Calu3 (cell line): ENCODE measurements around the gene QPRT. TPM values are rescaled to one million over a fixed set of nuclear protein-coding genes. Genes with fewer than 3 reads are reported as not detected.

Experiments
- BruUV-seq: library from RNA; stranded (reverse); fragments of 400-500 nt; replicated peaks from 2 replicates; lab custom pipeline; 2021; lab: Mats Ljungman, UMichigan
- CTCF ChIA-PET: fragments of 300-600 bp; sonication (Branson Sonifier 250); formaldehyde crosslinking; loops from one replicate; lab custom pipeline; 2022; ENCODE audit warnings: antibody characterized with exemption; lab: Charles Lee
- DNase-seq: peaks from one replicate; pipeline ENCODE4 v3.0.0; 2022
- H3K27ac Mint-ChIP-seq: one replicate; pipeline ENCODE4 v1.8.0; 2022; ENCODE audit warnings: mixed read lengths; ENCODE audit not compliant: unreplicated experiment
- H3K27me3 Mint-ChIP-seq: one replicate; pipeline ENCODE4 v1.8.0; 2022; ENCODE audit warnings: mixed read lengths; ENCODE audit not compliant: unreplicated experiment
- H3K36me3 Mint-ChIP-seq: one replicate; pipeline ENCODE4 v1.8.0; 2022; ENCODE audit warnings: mild to moderate bottlenecking, moderate library complexity, mixed read lengths; ENCODE audit not compliant: insufficient read depth, unreplicated experiment
- H3K4me1 Mint-ChIP-seq: one replicate; pipeline ENCODE4 v1.8.0; 2022; ENCODE audit warnings: mild to moderate bottlenecking, low read depth, mixed read lengths; ENCODE audit not compliant: unreplicated experiment
- H3K4me3 Mint-ChIP-seq: one replicate; pipeline ENCODE4 v1.8.0; 2022; ENCODE audit warnings: mild to moderate bottlenecking, low read depth, moderate library complexity, mixed read lengths; ENCODE audit not compliant: unreplicated experiment
- H3K9me3 Mint-ChIP-seq: one replicate; pipeline ENCODE4 v1.8.0; 2022; ENCODE audit warnings: low read depth, mixed read lengths; ENCODE audit not compliant: unreplicated experiment
- CTCF ChIP-seq: fragments of 200-600 bp; IDR thresholded peaks from one replicate; pipeline ENCODE4 v1.8.0; 2022; ENCODE audit warnings: antibody characterized with exemption; ENCODE audit not compliant: unreplicated experiment
- intact Hi-C: fragments of 100-400 bp; cut with micrococcal nuclease; formaldehyde crosslinking; loops from one replicate; pipeline ENCODE4 v1.10.0; 2022; ENCODE audit not compliant: unreplicated experiment
- total RNA-seq: library from RNA; stranded (reverse); gene quantifications from 2 replicates; pipeline ENCODE4 v1.2.3, GENCODE V29; 2022

QPRT gene
- total RNA-seq, 1 experiment from 2014 or later, result 4.6 TPM

GRCh38 chr16:29698042-29698441, 19.1 kb downstream of the QPRT start:
- no TSS peak for BruUV-seq
- Mint-ChIP-seq H3K27ac (no peak overlapping the region), H3K4me1 (peaks cover 16% of the 10 kb centered on the region), H3K9me3 (no peaks in the 10 kb centered on the region), H3K27me3 (peaks cover 30% of the 10 kb centered on the region), H3K36me3 (no peaks in the 10 kb centered on the region), H3K4me3 (no peak overlapping the region)
- intact Hi-C loops, result no loop called here
- CTCF ChIA-PET, result interaction anchor here (1.2 kb wide), 1 partner anchor 118 kb away, joined by 3 read pairs; the partner anchor contains the start of gene PAGR1
- no peak for DNase-seq
- TF ChIP-seq CTCF, result no peak

- DNase-seq, result no peak
- Mint-ChIP-seq H3K36me3 (no peaks in the 10 kb centered on the region), H3K27ac (no peak overlapping the region), H3K4me3 (no peak overlapping the region), H3K4me1 (peaks cover 16% of the 10 kb centered on the region), H3K27me3 (peaks cover 30% of the 10 kb centered on the region), H3K9me3 (no peaks in the 10 kb centered on the region)
- BruUV-seq, result no TSS peak
- intact Hi-C loops, result no loop called here
- no peak for TF ChIP-seq CTCF
- CTCF ChIA-PET, result interaction anchor here (0.8 to 3.1 kb wide), 5 partner anchors 24 to 333 kb away, joined by 3 to 16 read pairs (median 5); partner anchors contain the start of genes PAGR1 and TLCD3B
These were observed 19.7 kb downstream of the QPRT start for GRCh38 chr16:29698484-29699323.

GRCh38 chr16:29699324-29700219, 20.6 kb downstream of the QPRT start:
- no peak overlapping the region for H3K27ac Mint-ChIP-seq
- H3K9me3 Mint-ChIP-seq, result no peaks in the 10 kb centered on the region
- no peak for TF ChIP-seq CTCF
- H3K4me3 Mint-ChIP-seq, result no peak overlapping the region
- CTCF ChIA-PET, result interaction anchor here (0.5 to 3.1 kb wide), 19 partner anchors 10 to 335 kb away, joined by 3 to 30 read pairs (median 7); partner anchors contain the start of genes KIF22, PAGR1, SEZ6L2 and TLCD3B
- intact Hi-C loops, result loop anchor here (1.0 to 10.0 kb wide), 3 partner anchors 115 to 323 kb away; partner anchors contain the start of genes C16orf92, PAGR1 and PRRT2
- H3K27me3 Mint-ChIP-seq, result peaks cover 30% of the 10 kb centered on the region
- H3K4me1 Mint-ChIP-seq, result peaks cover 16% of the 10 kb centered on the region
- no peaks in the 10 kb centered on the region for H3K36me3 Mint-ChIP-seq
- no peak for DNase-seq
- BruUV-seq, result no TSS peak
